Endodermal cell (in vitro differentiated cells): ENCODE results near the gene GALNT14. TPM values are rescaled to one million over a fixed set of nuclear protein-coding genes. Genes with fewer than 3 reads are reported as not detected.

Source experiments
- DNase-seq: peaks from one replicate; pipeline ENCODE4 v3.0.0-alpha.2; 2017
- H3K27ac ChIP-seq: 2 replicates; pipeline ENCODE4 v1.5.1; 2013; ENCODE audit warnings: mild to moderate bottlenecking, low read depth, low read length, moderate library complexity
- H3K27me3 ChIP-seq: 2 replicates; pipeline ENCODE4 v1.6.1; 2013; ENCODE audit warnings: mild to moderate bottlenecking, low read length, moderate library complexity; ENCODE audit not compliant: insufficient read depth, control insufficient read depth, poor library complexity, severe bottlenecking
- H3K36me3 ChIP-seq: 2 replicates; pipeline ENCODE4 v1.7.0; 2013; ENCODE audit warnings: mild to moderate bottlenecking, low read length, moderate library complexity; ENCODE audit not compliant: control insufficient read depth, insufficient read depth
- H3K4me1 ChIP-seq: one replicate; pipeline ENCODE4 v1.7.0; 2013; ENCODE audit warnings: low read length; ENCODE audit not compliant: control insufficient read depth, insufficient read depth
- H3K4me3 ChIP-seq: 2 replicates; pipeline ENCODE4 v1.5.1; 2013; ENCODE audit warnings: mild to moderate bottlenecking, low read length, moderate library complexity
- H3K9ac ChIP-seq: 2 replicates; pipeline ENCODE4 v1.6.1; 2013; ENCODE audit warnings: mild to moderate bottlenecking, low read length, moderate library complexity; ENCODE audit not compliant: poor library complexity, severe bottlenecking; ENCODE audit errors: extremely low read depth
- H3K9me3 ChIP-seq: 2 replicates; pipeline ENCODE4 v1.6.1; 2013; ENCODE audit warnings: mild to moderate bottlenecking, low read length, moderate library complexity; ENCODE audit not compliant: control insufficient read depth
- H3K27ac Mint-ChIP-seq: 2 replicates; pipeline ENCODE4 v1.8.0; 2020; ENCODE audit warnings: mixed read lengths
- H3K27me3 Mint-ChIP-seq: 2 replicates; pipeline ENCODE4 v1.8.0; 2021; ENCODE audit warnings: mild to moderate bottlenecking, mixed read lengths; ENCODE audit not compliant: insufficient read depth
- H3K36me3 Mint-ChIP-seq: 2 replicates; pipeline ENCODE4 v1.8.0; 2020; ENCODE audit warnings: low read depth, mixed read lengths
- H3K4me1 Mint-ChIP-seq: 2 replicates; pipeline ENCODE4 v1.8.0; 2020; ENCODE audit warnings: mixed read lengths
- H3K4me3 Mint-ChIP-seq: 2 replicates; pipeline ENCODE4 v1.8.0; 2020; ENCODE audit warnings: mild to moderate bottlenecking, moderate library complexity, mixed read lengths
- H3K9me3 Mint-ChIP-seq: 2 replicates; pipeline ENCODE4 v1.8.0; 2020; ENCODE audit warnings: mild to moderate bottlenecking, mixed read lengths
- CTCF ChIP-seq: fragments of 200-600 bp; sonication (generic); conservative IDR thresholded peaks from 2 replicates; pipeline ENCODE4 v1.5.0; 2021; ENCODE audit warnings: antibody characterized with exemption, mild to moderate bottlenecking
- WGBS, 2 experiments: methylation state at CpG; one replicate each; pipeline versions ENCODE4 v1.1.5 to v1.1.7; 2013; ENCODE audit warnings: missing lambda C conversion rate in 2 of 2, mixed read lengths in 1 of 2; ENCODE audit not compliant: insufficient coverage in 1 of 2, insufficient read length in 1 of 2; 5-methylcytosine and 5-hydroxymethylcytosine counted together
- total RNA-seq, 2 donors: library from RNA; stranded (reverse); fragmentation: NEBNext Ultra II Directional in 1 of 2; extraction: Animal tissue kit (Norgen Biotek cat#: 25700) in 1 of 2; gene quantifications; 2 replicates in 1 of 2; 3 replicates in 1 of 2; pipeline ENCODE4 v1.2.1, GENCODE V29; 2021

GALNT14 gene
- total RNA-seq, 2 donors from 2014 or later = 1.4 TPM

- H3K9me3 Mint-ChIP-seq = peaks cover 2% of the 10 kb centered on the region
- Histone ChIP-seq H3K36me3 (no peaks in the 10 kb centered on the region), H3K9me3 (no peaks in the 10 kb centered on the region), H3K4me1 (no peaks in the 10 kb centered on the region), H3K27ac (no peak overlapping the region), H3K9ac (no peak overlapping the region), H3K4me3 (no peak overlapping the region), H3K27me3 (no peaks in the 10 kb centered on the region)
- DNase-seq = no peak
- no peaks in the 10 kb centered on the region for H3K27me3 Mint-ChIP-seq
- H3K27ac Mint-ChIP-seq = no peak overlapping the region
- no peaks in the 10 kb centered on the region for H3K36me3 Mint-ChIP-seq
- no peak for TF ChIP-seq CTCF
- no peak overlapping the region for H3K4me3 Mint-ChIP-seq
- 85 to 95% methylated on average over 5 to 9 of the region's 9 CpGs for WGBS, 2 experiments
- H3K4me1 Mint-ChIP-seq = peaks cover 2% of the 10 kb centered on the region
These were observed 72.2 kb downstream of the GALNT14 start for GRCh38 chr2:31066086-31066485.

- Histone ChIP-seq H3K4me1 (no peaks in the 10 kb centered on the region), H3K27me3 (no peaks in the 10 kb centered on the region), H3K27ac (no peak overlapping the region), H3K4me3 (no peak overlapping the region), H3K9ac (no peak overlapping the region), H3K9me3 (no peaks in the 10 kb centered on the region), H3K36me3 (no peaks in the 10 kb centered on the region)
- Mint-ChIP-seq H3K27ac (no peak overlapping the region), H3K27me3 (no peaks in the 10 kb centered on the region), H3K4me3 (no peak overlapping the region), H3K9me3 (peaks cover 2% of the 10 kb centered on the region), H3K4me1 (peaks cover 2% of the 10 kb centered on the region), H3K36me3 (no peaks in the 10 kb centered on the region)
- 86 to 100% methylated on average over 3 to 5 of the region's 5 CpGs for WGBS, 2 experiments
- DNase-seq = no peak
- no peak for TF ChIP-seq CTCF
These were observed 72.9 kb downstream of the GALNT14 start for GRCh38 chr2:31065356-31065755.

- H3K36me3 ChIP-seq = no peaks in the 10 kb centered on the region
- H3K4me3 ChIP-seq = no peak overlapping the region
- no peak for TF ChIP-seq CTCF
- H3K27me3 ChIP-seq = no peaks in the 10 kb centered on the region
- no peak overlapping the region for H3K9ac ChIP-seq
- DNase-seq = no peak
- Mint-ChIP-seq H3K36me3 (no peaks in the 10 kb centered on the region), H3K4me3 (no peak overlapping the region), H3K4me1 (peaks cover 2% of the 10 kb centered on the region), H3K27ac (no peak overlapping the region), H3K9me3 (peaks cover 2% of the 10 kb centered on the region), H3K27me3 (no peaks in the 10 kb centered on the region)
- H3K4me1 ChIP-seq = no peaks in the 10 kb centered on the region
- WGBS, 2 experiments = 93 to 100% methylated on average over 1 to 6 of the region's 6 CpGs
- H3K27ac ChIP-seq = no peak overlapping the region
- H3K9me3 ChIP-seq = no peaks in the 10 kb centered on the region
These were observed 77.8 kb downstream of the GALNT14 start for GRCh38 chr2:31060397-31060796.
